ENCODE results near the gene SNX9. TPM values are rescaled to one million over a fixed set of nuclear protein-coding genes. Genes with fewer than 3 reads are reported as not detected.

Gene SNX9
- total RNA-seq, 1 experiment from 2014 or later: 31.3 TPM

DNA sequence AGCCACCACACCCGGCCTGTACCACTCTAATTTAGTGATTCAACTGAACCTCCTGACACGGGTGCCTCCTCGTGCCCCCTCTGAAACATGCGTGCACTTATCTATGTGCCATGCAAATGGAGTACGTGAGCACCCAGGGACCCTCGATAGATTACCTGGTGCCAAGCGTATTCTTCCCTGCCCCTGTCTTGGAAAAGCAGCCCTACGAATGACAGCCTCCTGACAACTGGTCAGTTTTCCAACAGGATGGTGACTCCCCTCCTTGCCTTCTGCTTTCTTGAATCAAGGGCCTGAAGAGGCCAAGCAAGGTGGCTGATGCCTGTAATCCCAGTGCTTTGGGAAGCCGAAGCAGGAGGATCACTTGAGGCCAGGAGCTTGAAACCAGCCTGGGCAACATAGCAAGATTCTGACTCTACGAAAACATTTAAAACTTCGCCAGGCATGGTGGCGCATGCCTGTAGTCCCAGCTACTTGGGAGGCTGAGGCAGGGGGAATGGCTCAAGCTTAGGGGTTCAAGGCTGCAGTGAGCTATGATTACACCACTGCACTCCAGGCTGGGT lies 133.2 kb downstream of the SNX9 start:
- Mint-ChIP-seq H3K4me1 (peaks cover 17 to 23% of the 10 kb centered on the region in 2 experiments), H3K4me3 (no peak overlapping the region), H3K9me3 (peaks cover 28 to 31% of the 10 kb centered on the region in 2 experiments), H3K27me3 (ENCODE audit: low read depth) (peaks cover 3% of the 10 kb centered on the region), H3K27ac (no peak overlapping the region), H3K36me3 (ENCODE audit: insufficient read depth in 1 of 3, low read depth in 3 of 3) (peaks cover 14 to 24% (median 21%) of the 10 kb centered on the region in 3 experiments)
- Histone ChIP-seq H4K91ac (ENCODE audit: insufficient read length, low read depth, low read length) (no peak overlapping the region), H3K79me2 (ENCODE audit: insufficient read depth, low read length) (no peaks in the 10 kb centered on the region), H3K23me2 (ENCODE audit: insufficient read length, low read depth, low read length, poor library complexity, severe bottlenecking) (no peaks in the 10 kb centered on the region), H3K4ac (ENCODE audit: low read depth, low read length) (no peak overlapping the region), H3K27me3 (ENCODE audit: insufficient read depth, low read length) (no peaks in the 10 kb centered on the region), H4K20me1 (ENCODE audit: control insufficient read depth, insufficient read depth, insufficient read length) (no peaks in the 10 kb centered on the region), H2BK5ac (ENCODE audit: insufficient read length, low read length) (no peak overlapping the region), H4K8ac (replicated peaks; ENCODE audit: insufficient read length, low read depth, low read length) (no peak overlapping the region), H3K18ac (ENCODE audit: insufficient read length, low read depth, low read length) (no peak overlapping the region), H3K23ac (ENCODE audit: insufficient read length, low read depth, low read length) (no peak overlapping the region), H3K4me2 (ENCODE audit: insufficient read depth, insufficient read length, low read length) (no peak overlapping the region), H2BK12ac (ENCODE audit: insufficient read length, low read depth, low read length) (no peak overlapping the region), H3K4me1 (ENCODE audit: insufficient read depth, low read length) (0 out of 2 replicates have a peak, but pooled peaks cover 2% of the 10 kb centered on the region), H2BK120ac (ENCODE audit: low read depth, low read length, poor library complexity, severe bottlenecking) (no peak overlapping the region), H3T11ph (ENCODE audit: low read length) (no peak overlapping the region), H2BK20ac (ENCODE audit: low read depth, low read length, poor library complexity, severe bottlenecking) (no peak overlapping the region), H2AK5ac (ENCODE audit: insufficient read length, low read length) (no peak overlapping the region), H3K56ac (ENCODE audit: insufficient read length, low read depth, low read length) (no peak overlapping the region), H2AFZ (ENCODE audit: low read length) (no peak overlapping the region), H3K14ac (ENCODE audit: insufficient read depth, low read length) (no peak overlapping the region), H3K27ac (ENCODE audit: insufficient read length, low read depth, low read length) (no peak overlapping the region), H3K79me1 (ENCODE audit: insufficient read depth, low read depth, low read length, poor library complexity, severe bottlenecking) (no peaks in the 10 kb centered on the region), H3K9ac (ENCODE audit: extremely low read depth, insufficient read length, low read length) (no peak overlapping the region), H2BK15ac (ENCODE audit: low read depth, low read length) (no peak overlapping the region), H4K5ac (ENCODE audit: insufficient read length, low read depth, low read length) (no peak overlapping the region), H3K9me3 (ENCODE audit: control insufficient read depth, low read depth, low read length) (peaks cover 6% of the 10 kb centered on the region)
- DNase-seq: no peak
- WGBS (ENCODE audit: extremely low coverage, insufficient read length, low lambda C conversion rate): no CpG with 5 or more reads among the region's 12 CpGs
- TF ChIP-seq, protein P1, sequence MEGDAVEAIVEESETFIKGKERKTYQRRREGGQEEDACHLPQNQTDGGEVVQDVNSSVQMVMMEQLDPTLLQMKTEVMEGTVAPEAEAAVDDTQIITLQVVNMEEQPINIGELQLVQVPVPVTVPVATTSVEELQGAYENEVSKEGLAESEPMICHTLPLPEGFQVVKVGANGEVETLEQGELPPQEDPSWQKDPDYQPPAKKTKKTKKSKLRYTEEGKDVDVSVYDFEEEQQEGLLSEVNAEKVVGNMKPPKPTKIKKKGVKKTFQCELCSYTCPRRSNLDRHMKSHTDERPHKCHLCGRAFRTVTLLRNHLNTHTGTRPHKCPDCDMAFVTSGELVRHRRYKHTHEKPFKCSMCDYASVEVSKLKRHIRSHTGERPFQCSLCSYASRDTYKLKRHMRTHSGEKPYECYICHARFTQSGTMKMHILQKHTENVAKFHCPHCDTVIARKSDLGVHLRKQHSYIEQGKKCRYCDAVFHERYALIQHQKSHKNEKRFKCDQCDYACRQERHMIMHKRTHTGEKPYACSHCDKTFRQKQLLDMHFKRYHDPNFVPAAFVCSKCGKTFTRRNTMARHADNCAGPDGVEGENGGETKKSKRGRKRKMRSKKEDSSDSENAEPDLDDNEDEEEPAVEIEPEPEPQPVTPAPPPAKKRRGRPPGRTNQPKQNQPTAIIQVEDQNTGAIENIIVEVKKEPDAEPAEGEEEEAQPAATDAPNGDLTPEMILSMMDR (conservative IDR thresholded peaks at IDR 0.05): no peak

All from H9 (cell line).